Measurements from ENCODE around the gene CIC.

DNA sequence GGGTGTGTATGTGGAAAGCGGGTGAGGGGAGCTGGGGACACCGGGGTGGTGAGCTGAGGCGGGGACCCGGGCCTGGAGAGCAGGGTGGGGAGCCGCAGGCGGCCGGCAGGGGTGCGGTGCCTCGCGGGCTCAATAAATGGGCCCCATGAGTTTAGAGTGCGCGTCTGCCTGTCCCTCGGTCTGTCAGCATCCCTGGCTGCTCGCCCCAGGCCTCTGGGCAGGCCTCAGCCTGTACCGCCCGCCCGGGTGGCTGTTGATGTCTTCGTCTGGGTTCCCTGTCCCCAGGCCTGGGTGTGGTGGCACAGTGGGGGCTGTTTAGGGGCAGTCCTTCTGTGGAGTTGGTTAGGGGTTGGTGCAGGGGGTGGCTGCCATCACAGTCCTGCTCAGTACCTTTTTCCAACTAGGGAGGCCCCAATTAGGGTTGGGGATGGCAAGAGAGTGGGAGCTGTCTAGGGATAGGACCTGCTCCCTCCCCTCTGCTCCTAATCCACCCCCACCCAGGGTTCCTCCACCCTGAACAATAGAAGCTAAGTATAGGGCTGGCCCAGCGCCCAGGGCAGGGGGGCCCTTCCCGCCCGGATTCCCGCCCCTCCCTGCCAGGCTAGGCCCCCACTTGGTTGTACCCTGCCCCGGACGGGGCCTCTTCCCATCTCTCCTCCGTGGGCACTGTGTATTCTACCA lies 12.2 kb downstream of the CIC start:
- TF ChIP-seq EZH2 (IDR thresholded peaks at IDR 0.05; ENCODE audit: low read length), result no peak
- TF ChIP-seq, protein P1, sequence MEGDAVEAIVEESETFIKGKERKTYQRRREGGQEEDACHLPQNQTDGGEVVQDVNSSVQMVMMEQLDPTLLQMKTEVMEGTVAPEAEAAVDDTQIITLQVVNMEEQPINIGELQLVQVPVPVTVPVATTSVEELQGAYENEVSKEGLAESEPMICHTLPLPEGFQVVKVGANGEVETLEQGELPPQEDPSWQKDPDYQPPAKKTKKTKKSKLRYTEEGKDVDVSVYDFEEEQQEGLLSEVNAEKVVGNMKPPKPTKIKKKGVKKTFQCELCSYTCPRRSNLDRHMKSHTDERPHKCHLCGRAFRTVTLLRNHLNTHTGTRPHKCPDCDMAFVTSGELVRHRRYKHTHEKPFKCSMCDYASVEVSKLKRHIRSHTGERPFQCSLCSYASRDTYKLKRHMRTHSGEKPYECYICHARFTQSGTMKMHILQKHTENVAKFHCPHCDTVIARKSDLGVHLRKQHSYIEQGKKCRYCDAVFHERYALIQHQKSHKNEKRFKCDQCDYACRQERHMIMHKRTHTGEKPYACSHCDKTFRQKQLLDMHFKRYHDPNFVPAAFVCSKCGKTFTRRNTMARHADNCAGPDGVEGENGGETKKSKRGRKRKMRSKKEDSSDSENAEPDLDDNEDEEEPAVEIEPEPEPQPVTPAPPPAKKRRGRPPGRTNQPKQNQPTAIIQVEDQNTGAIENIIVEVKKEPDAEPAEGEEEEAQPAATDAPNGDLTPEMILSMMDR (optimal IDR thresholded peaks at IDR 0.05 in 1 of 3, IDR thresholded peaks at IDR 0.05 in 1 of 3, conservative IDR thresholded peaks at IDR 0.05 in 1 of 3; ENCODE audit: extremely low read depth in 1 of 3, insufficient read depth in 2 of 3, low read length in 3 of 3), result no peak
